GM21619 (cell line): ENCODE measurements around the gene ACOT7.

Source experiments
- ATAC-seq: cut with Tn5 transposase; IDR thresholded peaks from one replicate; pipeline ENCODE4 v1.9.1; 2021; ENCODE audit not compliant: unreplicated experiment

Gene ACOT7

DNA sequence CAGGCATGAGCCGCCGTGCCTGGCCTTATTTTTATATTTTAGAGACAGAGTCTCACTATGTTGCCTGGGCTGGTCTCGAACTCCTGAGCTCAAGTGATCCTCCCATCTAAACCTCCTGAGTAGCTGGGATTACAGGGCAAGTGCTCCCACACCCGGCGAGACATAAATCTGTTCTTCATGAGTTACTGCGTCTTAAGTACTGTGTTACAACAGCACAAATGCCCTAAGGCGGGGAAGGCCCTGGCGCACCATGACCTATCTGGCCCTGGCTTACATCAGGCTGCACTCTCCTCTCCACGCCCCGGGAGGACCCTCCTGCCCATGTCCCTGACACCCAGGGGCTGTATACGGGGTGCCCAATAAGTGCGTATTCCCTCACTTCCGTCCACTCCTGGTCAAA, 136.9 kb downstream of the ACOT7 start:
- no peak for ATAC-seq

- no peak for ATAC-seq
Observed at GRCh38 chr1:6254691-6255090, 138.9 kb downstream of the ACOT7 start.

DNA sequence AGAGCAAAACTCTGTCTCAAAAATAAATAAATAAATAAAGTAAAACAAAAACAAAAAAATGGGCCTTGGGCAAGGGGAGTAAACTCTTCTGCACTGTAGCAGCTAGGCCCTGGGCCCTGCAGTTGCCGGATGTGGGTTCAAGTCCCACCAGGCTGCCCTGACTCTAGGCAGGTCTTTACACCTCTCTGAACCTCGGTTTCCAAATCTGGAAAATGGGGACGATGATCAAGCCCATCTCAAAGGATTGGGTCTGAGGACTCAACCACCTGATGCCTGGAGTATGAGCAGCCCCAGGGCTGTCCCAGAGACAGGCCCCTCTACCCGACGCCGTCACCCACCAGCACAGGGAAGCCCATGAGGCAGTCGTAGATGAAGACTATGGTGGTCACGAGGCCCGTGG, 140.2 kb downstream of the ACOT7 start:
- ATAC-seq = no peak

DNA sequence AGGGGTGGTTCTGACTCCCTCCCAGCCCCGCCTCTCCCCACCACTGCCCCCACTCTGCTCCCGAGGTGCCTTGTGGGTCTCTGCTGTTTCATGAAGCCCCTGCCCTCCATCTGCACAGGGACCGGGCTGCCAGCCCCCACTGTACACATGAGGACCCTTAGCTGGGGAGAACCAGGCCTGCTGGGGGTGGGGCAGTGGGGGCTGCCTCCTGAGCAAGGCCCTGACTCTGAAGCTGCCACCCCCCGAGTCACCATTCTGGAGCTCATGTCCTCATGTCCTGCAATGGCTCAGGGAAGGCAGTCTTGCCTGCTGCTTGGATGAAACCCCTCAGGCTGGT, 141.2 kb downstream of the ACOT7 start:
- no peak for ATAC-seq

- ATAC-seq = no peak
Observed at GRCh38 chr1:6251681-6252373, 141.7 kb downstream of the ACOT7 start.

- no peak for ATAC-seq
Observed at GRCh38 chr1:6251233-6251632, 142.3 kb downstream of the ACOT7 start.

DNA sequence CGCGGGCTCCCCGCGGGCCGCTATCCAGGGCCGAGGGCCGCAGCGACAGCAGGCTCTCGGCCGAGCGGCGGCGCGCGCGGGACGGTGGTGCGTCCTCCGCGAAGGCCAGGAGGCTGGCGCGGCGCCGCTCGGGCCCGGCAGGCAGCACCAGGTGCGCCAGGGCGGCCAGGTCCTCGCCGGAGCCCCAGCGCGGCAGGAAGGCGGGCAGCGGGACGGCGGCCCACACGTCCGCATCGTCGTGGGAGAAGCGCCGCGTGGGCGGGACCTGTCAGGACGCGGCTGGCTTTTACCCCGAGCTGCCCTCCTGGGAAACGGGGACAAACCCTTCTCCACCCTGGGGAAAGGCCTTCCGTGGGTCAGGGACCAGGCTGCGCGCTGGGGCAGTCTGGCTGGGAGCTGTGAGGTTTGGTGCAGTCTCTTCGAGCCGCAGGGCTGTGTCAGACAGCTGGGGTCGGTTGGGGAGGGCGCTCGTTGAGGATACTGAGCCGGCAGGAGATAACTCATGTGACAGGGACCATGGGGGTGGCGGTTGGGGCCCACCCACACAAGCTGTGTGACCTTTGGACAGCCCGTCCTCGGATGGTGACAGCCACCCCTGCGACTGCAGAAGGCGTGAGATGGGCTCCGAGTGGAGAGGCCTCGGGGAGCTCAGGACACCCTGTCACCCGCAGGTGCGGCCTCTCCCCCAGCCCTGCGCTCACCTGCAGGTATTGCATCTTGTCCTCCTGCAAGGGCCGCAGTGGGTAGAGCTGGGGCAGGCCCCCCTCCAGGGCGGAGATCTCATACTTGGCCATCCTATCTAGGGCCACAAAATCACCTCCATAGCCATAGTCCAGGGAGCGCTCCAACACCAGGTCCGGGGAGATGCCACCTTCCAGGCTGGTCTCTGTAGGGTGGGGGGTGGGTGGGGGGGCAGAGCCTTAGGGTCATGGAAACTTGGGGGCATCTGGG, 143.6 kb downstream of the ACOT7 start:
- no peak for ATAC-seq

DNA sequence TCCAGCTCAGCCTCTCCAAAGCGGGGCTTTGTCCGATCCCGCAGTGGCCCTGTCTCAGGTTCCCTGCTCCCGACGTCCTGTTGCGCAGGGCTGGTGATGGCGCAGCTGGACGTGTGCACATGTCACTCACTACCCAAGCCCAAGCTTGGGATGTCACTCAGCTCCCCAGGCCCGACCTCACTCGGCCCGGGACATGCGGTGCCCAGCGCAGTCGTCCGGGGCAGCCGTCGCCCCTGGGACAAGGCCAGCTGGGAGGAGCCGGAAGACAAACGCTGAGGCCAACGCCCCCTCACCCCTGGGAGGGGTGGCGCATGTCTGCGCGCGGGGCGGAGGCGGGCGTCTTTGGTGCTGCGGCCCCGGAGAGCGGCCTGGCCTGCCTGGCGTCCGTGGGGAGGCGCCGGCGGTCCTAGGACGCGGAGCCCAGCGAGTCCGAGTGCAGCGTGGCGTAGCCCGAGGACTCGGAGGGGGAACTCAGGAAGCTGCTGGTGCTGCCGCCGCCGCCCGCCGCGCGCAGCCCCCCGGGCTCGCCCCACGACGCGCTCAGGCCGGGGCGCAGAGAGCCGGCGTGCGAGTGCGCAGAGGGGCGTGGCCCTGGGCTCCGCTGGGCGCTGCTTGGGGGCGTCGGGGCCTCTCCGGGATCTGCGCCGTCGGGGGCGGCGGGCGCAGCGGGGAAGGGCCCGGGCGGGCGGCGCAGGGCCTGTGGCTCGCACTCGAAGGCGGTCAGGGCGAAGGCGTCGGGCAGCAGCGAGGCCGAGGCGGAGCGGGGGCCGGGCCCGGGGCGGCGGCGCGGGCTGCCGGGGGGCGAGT, 144.4 kb downstream of the ACOT7 start:
- ATAC-seq = no peak

- no peak for ATAC-seq
Observed at GRCh38 chr1:6248161-6248776, 145.3 kb downstream of the ACOT7 start.

- no peak for ATAC-seq
Observed at GRCh38 chr1:6247651-6248050, 145.9 kb downstream of the ACOT7 start.

DNA sequence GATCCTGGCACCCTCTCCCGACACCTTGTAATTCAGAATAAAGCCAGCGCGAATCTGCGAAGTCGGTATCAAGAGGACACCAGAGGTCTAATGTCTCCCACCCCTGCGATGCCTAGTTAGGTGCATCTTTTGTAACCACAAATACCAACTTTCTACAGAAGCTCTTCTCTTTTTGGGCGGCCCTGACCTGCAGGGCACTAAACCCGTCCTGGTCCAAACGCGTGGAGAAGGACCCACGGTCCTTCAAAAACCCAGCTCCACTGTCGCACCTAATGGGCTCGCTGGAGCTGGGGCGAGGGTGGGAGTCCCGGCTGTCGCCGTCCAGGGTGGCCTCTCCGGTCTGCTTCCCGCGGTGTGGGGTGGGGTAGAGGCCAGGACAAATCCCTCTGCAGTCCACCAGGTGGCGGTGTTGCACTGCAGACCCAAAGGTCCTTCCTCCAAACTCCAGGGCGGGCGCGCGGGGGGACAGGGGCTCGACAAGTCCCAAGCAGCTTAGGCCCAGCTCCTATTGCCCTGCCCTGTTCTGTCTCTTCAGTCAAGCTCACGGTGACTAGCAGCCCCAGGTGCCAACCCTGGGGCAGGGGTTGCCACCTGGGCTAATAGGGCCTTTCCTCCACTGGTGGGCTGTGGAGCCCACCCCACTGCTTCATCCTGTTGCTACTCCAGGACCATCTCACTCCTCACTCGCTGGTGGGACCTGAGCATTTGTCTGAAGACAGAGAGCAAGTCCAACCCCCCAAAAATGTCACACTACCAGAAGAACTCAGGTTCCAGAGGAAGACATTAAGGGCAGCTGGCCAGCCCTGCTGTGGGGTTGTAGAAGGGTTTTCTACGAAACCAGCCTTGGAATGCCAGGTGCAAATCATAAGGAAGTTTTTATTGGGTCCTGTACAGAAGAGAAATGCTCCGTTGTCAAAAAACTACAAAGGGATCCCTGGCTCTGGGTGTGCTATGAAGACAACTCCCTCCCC, 146.8 kb downstream of the ACOT7 start:
- no peak for ATAC-seq

DNA sequence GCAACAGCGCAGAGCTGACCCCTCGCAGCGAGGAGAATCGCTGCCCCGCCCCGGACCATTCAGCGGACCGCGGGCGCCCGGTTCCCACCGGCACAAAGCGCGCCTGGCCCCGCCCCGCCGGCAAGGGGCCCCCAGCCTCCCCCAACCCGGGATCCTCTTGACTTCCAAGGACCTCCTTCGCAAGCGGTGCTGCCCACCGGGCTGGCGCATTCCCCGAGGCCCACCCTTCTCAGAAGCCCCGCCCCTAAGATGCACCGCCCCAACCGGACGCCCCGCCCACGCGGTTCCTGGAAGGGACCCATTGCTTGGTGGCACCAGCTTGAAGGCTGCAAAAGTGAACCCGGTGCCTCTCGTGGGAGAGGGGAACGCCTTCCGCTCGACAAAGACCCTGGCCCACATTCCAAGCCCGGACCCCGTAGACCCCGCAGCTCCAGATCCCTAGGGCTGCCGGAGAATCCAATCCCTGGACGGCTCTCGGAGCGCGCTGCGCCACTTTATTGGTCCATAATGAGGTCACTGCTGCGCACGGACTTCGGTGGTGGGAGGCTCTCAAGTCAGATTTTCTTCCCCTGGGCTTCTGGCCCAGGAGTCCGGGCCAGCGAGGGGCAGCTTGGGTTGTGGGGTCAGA, 147.6 kb downstream of the ACOT7 start:
- ATAC-seq = no peak

DNA sequence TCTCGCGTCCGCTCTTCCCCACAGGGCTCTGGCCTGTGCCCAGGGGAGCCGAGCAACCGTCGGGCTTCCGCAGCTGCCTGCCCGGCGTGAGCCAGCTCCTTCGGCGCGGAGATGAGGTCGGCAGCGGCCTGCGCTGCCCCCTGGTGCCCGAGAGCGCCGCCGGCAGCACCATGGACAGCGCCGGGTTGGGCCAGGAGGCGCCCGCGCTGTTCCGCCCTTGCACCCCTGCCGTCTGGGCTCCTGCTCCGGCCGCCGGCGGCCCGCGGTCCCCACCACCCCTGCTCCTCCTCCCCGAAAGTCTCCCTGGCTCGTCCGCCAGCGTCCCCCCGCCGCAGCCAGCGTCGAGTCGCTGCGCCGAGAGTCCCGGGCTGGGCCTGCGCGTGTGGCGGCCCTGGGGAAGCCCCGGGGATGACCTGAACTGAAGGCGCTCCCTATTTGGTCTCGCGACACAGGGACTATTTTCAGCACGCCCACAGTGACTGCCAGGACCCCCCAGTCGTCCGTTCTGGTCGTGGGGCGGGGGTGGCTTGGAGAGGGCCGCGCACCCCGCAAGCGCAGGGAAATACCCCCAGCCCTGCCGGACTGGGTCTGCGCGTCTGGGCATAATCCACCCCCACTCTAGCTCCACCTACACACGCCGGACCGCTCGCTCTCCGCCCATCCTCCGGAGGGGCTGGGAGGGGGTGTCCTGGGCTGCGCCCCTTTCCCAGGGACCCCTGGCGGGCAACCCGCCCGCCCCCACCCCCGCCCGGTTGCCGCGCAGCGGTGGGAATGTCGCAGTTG, 148.3 kb downstream of the ACOT7 start:
- ATAC-seq = peak; percentile 51

DNA sequence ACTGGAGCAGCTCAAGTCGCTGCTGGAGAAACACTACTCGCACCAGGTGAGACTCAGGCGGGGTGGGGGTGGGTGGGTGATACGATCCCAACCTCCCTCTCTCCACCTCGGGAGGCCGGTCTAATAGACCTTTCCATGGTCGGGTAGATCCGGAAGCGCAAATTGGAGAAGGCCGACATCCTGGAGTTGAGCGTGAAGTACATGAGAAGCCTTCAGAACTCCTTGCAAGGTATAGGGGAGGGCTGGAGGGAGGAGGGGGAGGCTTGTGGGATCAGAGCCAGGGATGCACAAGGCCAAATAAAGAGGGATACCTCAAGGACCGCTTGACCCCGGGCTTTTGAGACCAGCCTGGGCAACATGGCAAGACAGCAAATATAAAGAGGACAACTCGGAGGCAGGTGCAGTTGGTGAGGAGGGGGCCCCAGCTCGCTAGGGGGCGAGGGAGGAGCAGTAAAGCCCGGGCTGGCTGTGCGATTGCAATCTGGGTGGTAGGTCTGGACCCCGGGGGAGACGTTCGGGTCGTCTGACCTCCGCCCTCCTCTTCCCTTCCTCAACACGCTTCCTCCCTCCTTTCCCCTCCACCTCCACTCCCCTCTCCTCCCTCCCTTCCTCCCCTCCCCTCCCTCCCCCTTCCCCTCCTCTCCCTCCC, 149.0 kb downstream of the ACOT7 start:
- ATAC-seq = no peak

DNA sequence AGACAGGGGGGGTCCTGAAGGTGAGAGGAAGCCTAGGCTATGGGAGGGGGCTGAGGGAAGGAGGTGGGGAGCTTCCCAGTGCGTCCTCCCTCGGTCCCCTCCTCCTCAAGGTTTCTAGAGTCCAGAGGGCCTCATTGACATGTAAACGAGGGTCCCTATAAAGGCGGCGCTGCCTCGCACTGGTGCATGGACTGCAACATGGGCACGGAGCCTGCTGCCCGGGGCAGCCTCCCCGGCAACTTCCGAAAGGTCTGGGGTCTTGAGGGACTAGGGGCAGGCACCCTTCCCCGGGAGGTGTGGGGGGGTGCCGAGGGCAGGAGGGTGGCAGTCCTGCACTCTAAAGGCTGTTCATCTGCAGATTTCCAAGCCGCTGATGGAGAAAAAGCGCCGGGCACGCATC, 149.6 kb downstream of the ACOT7 start, which contains the start of gene HES3:
HES3 (plus strand) TSS at position 187 of the 400 bp plus-strand sequence; CDS start at position 374, 187 bp downstream.
- no peak for ATAC-seq

- ATAC-seq = no peak
Observed at GRCh38 chr1:6243053-6243834, 150.3 kb downstream of the ACOT7 start.
